GM18526 (cell line): ENCODE measurements around the gene NANOG.

Source experiments
- POLR2A ChIP-seq: IDR thresholded peaks from 3 replicates; pipeline ENCODE4 v1.6.1; 2011; ENCODE audit not compliant: insufficient read length; ENCODE audit errors: extremely low read depth

Gene NANOG

DNA sequence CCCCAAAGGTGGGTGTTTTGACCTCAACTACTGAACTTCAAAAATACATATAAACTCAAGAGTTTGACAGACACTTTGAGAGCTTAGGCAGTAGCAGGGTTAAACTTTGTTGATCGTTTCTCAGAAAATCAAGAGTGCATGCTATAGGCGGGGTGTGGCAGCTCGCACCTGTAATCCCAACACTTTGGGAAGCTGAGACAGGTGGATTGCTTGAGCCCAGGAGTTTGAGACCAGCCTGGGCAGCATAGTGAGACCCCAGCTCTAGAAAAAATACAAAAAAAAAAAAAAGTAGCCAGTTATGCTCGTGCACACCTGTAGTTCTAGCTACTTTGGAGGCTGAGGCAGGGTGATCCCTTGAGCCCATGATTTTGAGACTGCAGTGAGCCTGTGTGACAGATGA, 12.3 kb downstream of the NANOG start:
- TF ChIP-seq POLR2A, result no peak

DNA sequence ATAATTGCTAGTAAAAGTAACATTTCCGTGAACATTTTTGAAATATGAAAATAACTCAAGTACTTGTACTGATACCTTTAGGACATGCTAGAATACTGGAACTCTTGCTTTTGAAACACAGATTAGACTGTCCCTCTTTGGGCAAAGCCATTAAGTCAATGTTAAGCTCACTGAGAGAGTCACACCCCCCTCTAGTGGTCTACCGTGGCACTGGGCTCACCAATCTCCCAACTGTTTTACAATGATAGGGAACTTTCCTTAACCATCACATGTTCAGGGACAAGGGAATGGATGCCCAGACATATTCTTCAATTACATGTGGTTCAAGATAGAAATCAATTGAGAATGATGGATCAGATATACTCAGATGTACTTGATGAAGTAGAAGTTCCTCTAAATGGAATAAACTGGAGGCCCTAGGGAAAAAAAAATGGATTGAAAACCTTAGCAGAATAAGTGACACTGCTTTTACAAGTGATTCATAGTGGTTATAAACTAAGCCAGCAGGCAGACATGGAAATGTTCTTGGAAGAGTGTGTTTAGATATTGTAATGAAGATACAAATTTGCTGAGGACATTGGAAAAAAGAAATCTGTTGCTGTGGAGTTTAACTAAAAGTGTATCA, 17.8 kb downstream of the NANOG start:
- no peak for TF ChIP-seq POLR2A

DNA sequence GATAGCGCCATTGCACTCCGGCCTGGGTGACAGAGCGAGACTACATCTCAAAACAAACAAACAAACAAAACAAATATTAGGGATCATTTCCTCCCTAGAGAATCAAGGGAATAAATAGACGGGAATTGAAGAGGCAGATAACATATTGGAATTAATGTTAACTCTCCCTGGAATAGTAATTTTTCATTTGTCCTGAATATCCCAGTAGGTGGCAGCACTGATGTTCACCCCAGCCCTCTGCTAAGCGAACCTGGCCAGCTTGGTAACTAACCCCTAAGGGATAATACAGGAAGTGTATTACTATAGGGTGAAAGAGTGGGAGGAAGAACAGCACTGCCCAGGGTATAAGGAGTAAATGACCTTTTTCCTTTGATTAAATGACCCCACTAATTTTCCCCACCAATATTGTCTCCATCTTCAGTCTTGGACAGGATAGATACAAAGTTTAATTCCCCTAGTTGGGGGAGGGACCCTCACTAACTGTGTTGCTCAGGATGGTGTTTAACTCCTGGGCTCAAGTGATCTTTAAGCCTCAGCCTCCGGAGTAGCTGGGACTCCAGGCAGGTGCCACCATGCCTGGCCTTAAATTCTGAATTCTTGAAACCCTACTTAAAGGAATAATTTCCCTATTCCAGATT, 43.0 kb downstream of the NANOG start:
- no peak for TF ChIP-seq POLR2A

DNA sequence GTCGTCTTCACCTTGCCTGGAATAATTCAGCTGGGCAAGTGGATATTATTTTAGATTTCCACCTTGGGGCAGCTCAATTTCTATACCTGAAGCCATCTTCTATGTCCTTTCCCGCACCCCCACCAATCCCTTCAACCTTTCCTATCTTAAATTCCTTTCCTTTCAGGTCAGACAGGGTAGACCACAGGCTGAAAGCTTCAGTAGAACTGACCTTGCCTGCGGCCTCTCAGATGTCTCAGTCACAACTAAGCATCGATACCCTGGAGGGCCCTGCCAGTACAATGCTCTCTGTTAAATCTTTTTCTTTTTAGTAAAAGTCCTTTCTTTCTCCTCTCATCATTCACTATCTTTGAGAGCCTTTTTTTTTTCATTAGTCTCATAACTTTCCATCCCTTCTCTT, 44.6 kb downstream of the NANOG start:
- no peak for TF ChIP-seq POLR2A

DNA sequence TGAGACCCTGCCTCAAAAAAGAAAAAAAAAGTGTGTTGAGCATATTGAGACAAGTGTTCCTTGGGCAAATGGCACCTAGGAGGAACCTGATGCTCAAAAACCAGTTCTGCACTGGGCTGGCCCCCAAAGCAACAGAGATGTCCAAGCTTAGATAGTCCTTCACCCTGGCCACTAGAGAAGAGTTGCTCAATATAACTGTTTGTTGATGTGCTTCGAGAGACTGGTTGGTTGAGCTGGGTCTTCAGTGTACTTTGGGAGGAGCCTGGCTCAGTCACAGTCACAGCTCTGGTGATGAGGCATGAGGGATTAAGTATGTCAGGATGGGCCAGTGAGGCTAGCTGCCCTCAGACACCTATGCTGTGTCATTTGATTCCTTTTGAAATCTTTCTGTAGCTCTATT, 45.5 kb downstream of the NANOG start:
- no peak for TF ChIP-seq POLR2A

DNA sequence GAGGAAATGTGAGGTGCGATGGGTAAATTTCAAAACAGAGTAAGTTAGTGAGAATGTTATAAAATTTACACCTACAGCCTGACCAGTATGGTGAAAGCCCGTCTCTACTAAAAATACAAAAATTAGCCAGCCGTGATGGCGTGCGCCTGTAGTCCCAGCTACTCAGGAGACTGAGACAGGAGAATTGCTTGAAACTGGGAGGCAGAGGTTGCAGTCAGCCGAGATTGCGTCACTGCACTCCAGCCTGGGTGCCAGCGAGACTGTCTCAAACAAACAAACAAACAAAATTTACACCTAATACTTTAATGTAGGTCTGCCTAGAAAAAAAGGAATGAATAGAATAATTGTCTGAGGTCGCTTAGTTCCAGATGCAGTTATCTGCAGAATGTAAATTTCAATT, 45.9 kb downstream of the NANOG start:
- TF ChIP-seq POLR2A, result no peak

DNA sequence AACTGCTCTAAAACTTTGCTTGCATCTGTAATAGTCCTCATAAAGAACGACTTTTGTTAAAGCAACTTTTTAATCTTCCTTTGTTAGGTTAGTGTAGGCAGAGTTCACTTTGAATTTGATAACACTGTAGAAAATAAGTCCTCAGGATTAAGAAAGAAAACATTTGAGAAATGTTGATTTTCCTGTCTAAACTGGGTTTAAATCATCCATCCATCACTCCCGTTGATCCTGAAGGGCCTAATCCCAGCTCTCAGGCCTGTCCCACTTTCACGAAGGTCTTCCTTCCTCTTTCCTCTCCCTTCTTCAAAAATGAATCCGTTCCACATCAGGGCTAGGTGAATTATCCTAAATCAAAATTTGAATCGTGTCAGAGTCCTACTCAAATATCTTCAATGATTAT, 46.6 kb downstream of the NANOG start:
- no peak for TF ChIP-seq POLR2A

DNA sequence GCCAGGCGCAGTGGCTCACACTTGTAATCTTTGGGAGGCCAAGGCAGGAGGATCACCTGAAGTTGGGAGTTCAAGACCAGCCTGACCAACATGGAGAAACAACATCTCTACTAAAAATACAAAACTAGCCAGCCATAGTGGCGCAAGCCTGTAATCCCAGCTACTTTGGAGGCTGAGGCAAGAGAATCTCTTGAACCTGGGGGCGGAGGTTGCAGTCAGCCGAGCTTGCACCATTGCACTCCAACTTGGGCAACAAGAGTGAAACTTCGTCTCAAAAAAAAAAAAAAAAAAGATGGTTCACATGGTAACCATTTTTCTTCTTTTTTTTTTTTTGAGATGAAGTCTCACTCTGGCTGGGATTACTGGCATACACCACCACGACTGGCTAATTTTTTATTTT, 48.2 kb downstream of the NANOG start:
- TF ChIP-seq POLR2A, result no peak

DNA sequence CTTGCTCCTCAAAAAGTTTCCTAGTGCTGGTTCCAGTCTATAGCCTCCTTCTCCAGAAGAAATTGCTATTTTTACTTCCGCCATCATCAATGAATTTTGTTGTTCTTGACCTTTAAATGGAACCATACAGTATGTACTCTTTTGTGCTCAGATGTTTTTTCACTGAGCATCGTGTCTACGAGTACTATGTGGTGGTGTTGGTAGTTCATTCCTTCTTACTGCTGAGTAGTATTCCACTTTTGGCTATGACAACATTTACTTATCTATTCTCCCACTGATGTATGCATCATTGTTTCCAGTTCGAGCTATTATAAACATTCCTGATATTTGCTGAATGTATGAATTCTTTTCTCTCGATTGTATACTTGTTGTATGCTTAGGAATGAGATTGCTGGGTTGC, 54.9 kb downstream of the NANOG start:
- no peak for TF ChIP-seq POLR2A
